ENCODE results near the gene NLGN3. TPM values are rescaled to one million over a fixed set of nuclear protein-coding genes. Genes with fewer than 3 reads are reported as not detected.

NLGN3 gene
- total and polyA plus RNA-seq, 2 experiments from 2014 or later: 0.11 to 0.34 TPM

DNA sequence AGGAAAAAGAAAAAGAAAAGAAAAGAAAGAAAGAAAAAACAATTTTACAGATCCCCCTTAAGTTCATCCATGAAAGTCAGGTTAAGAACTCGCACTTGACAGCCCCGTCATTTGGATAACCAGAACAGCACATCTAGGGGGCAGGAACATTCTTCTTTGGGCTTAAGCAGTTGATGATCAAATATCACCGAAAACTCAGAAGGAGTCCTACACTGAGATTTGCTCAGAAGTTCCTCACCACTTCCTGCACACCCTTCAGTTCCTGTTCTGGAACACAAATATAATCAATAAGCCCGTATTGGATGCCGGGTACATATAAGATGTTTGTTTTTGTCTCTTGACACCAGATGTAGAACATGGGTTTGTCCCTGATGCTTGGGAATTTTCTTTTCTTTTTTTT, 14.7 kb downstream of the NLGN3 start:
- in situ Hi-C loops (cut with MboI): loop anchor here (25.0 kb wide), 1 partner anchor 172 kb away; no protein-coding TSS in a partner anchor
- 56 to 63% methylated on average over 3 to 5 of the region's 5 CpGs for WGBS, 2 experiments (ENCODE audit: low coverage in 1 of 2, low lambda C conversion rate in 2 of 2, missing lambda C conversion rate in 2 of 2)
- no peak for TF ChIP-seq EZH2phosphoT487 (IDR thresholded peaks at IDR 0.05; ENCODE audit: insufficient read depth, low read depth)
- no peak for TF ChIP-seq EZH2 (IDR thresholded peaks at IDR 0.05; ENCODE audit: insufficient read depth, poor library complexity, severe bottlenecking)

DNA sequence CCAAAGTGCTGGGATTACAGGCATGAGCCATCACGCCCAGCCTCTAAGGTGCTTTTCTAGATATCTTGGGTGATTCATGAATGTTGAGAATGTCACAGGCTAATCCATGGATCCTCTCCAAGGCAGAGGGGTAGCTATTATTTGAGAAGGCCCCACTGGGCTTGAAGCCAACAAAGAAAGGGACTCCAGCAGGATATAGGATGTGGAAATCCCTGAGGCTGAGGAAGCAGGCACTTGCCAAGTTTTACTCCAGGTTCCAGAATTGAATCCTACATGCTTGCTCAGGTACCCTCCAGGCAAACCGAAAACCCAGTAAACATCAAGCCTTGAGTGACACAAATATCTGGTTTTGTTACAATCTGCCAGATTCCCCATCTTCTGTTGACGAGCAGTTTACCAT, 15.8 kb downstream of the NLGN3 start:
- no peak overlapping the region for H3K27ac ChIP-seq
- no peaks in the 10 kb centered on the region for H3K27me3 ChIP-seq (replicated peaks; ENCODE audit: insufficient read depth)
- H3K9ac ChIP-seq: no peak overlapping the region
- H3K9me3 ChIP-seq (ENCODE audit: low read depth): no peaks in the 10 kb centered on the region
- in situ Hi-C loops (cut with MboI): loop anchor here (25.0 kb wide), 1 partner anchor 173 kb away; no protein-coding TSS in a partner anchor
- TF ChIP-seq EZH2 (IDR thresholded peaks at IDR 0.05; ENCODE audit: insufficient read depth, poor library complexity, severe bottlenecking): no peak
- no peak for TF ChIP-seq EZH2phosphoT487 (IDR thresholded peaks at IDR 0.05; ENCODE audit: insufficient read depth, low read depth)
- no peaks in the 10 kb centered on the region for H3K79me2 ChIP-seq (ENCODE audit: insufficient read depth)
- no peak overlapping the region for H3K4me3 ChIP-seq
- 58 to 73% methylated on average over 2 to 3 of the region's 3 CpGs for WGBS, 2 experiments (ENCODE audit: low coverage in 1 of 2, low lambda C conversion rate in 2 of 2, missing lambda C conversion rate in 2 of 2)
- no peaks in the 10 kb centered on the region for H3F3A ChIP-seq (ENCODE audit: insufficient read depth)
- H3K4me1 ChIP-seq (ENCODE audit: insufficient read depth): no peaks in the 10 kb centered on the region
- H4K20me1 ChIP-seq (ENCODE audit: insufficient read depth): no peaks in the 10 kb centered on the region
- no peaks in the 10 kb centered on the region for H3K36me3 ChIP-seq (ENCODE audit: low read depth)
- no peaks in the 10 kb centered on the region for H3K9me2 ChIP-seq (ENCODE audit: insufficient read depth)
- DNase-seq: no peak
- H3K4me2 ChIP-seq (ENCODE audit: unreplicated experiment): no peak overlapping the region
- H2AFZ ChIP-seq: no peak overlapping the region

More for the DNA sequence above, 14.7 kb downstream of the NLGN3 start:
- H3K9me3 ChIP-seq (ENCODE audit: low read depth): no peaks in the 10 kb centered on the region
- no peak overlapping the region for H3K9ac ChIP-seq
- no peak overlapping the region for H3K4me3 ChIP-seq
- H3F3A ChIP-seq (ENCODE audit: insufficient read depth): no peaks in the 10 kb centered on the region
- no peaks in the 10 kb centered on the region for H4K20me1 ChIP-seq (ENCODE audit: insufficient read depth)
- H3K36me3 ChIP-seq (ENCODE audit: low read depth): no peaks in the 10 kb centered on the region
- no peak for DNase-seq
- H2AFZ ChIP-seq: no peak overlapping the region
- H3K79me2 ChIP-seq (ENCODE audit: insufficient read depth): no peaks in the 10 kb centered on the region
- H3K27me3 ChIP-seq (replicated peaks; ENCODE audit: insufficient read depth): no peaks in the 10 kb centered on the region
- no peaks in the 10 kb centered on the region for H3K4me1 ChIP-seq (ENCODE audit: insufficient read depth)
- H3K27ac ChIP-seq: no peak overlapping the region
- no peak overlapping the region for H3K4me2 ChIP-seq (ENCODE audit: unreplicated experiment)
- H3K9me2 ChIP-seq (ENCODE audit: insufficient read depth): no peaks in the 10 kb centered on the region

DNA sequence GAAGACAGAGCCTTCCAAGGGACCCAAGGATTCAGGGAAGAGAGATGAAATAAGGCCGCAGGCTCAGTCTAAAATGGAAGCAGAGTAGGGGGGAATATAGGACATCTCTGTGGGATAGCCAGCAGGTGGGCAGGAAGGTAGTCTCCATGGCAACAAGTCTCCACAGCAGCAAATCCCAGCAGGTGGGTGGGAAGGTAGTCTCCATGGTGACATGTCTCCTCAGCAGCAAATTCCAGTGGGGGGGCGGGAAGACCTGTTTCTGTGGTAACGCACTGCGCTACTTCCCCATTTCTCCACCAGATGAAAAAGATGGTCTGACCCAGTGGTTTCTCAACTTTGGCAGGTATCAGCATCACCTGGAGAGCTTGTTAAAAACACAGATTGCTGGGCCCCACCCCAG, 18.3 kb downstream of the NLGN3 start:
- 71 to 78% methylated on average over 4 of the region's 4 CpGs for WGBS, 2 experiments (ENCODE audit: low coverage in 1 of 2, low lambda C conversion rate in 2 of 2, missing lambda C conversion rate in 2 of 2)
- in situ Hi-C loops (cut with MboI): loop anchor here (25.0 kb wide), 1 partner anchor 176 kb away; no protein-coding TSS in a partner anchor

DNA sequence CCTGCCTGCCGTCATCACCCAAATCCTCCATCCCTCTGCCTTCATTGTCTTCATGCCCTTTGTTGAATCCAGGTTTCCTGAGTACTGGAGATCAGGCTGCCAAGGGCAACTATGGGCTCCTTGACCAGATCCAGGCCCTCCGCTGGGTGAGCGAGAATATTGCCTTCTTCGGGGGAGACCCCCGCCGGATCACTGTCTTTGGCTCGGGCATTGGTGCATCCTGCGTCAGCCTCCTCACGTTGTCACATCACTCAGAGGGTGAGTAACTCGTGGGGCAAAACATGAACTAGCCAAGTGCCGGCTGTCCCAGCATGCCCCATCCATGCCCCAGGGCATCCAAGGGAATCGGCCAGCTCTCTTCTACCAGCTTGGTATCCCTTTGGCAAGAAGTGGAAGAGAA, 19.4 kb downstream of the NLGN3 start:
- H3K9me3 ChIP-seq (ENCODE audit: low read depth): no peaks in the 10 kb centered on the region
- no peak overlapping the region for H3K9ac ChIP-seq
- H3K4me1 ChIP-seq (ENCODE audit: insufficient read depth): no peaks in the 10 kb centered on the region
- H3K4me3 ChIP-seq: no peak overlapping the region
- DNase-seq: no peak
- TF ChIP-seq EZH2phosphoT487 (IDR thresholded peaks at IDR 0.05; ENCODE audit: insufficient read depth, low read depth): no peak
- no peak for TF ChIP-seq EZH2 (IDR thresholded peaks at IDR 0.05; ENCODE audit: insufficient read depth, poor library complexity, severe bottlenecking)
- no peaks in the 10 kb centered on the region for H3K27me3 ChIP-seq (replicated peaks; ENCODE audit: insufficient read depth)
- H3K9me2 ChIP-seq (ENCODE audit: insufficient read depth): no peaks in the 10 kb centered on the region
- no peak overlapping the region for H2AFZ ChIP-seq
- H3K36me3 ChIP-seq (ENCODE audit: low read depth): no peaks in the 10 kb centered on the region
- no peaks in the 10 kb centered on the region for H4K20me1 ChIP-seq (ENCODE audit: insufficient read depth)
- H3F3A ChIP-seq (ENCODE audit: insufficient read depth): no peaks in the 10 kb centered on the region
- in situ Hi-C loops (cut with MboI): loop anchor here (25.0 kb wide), 1 partner anchor 177 kb away; no protein-coding TSS in a partner anchor
- H3K27ac ChIP-seq: no peak overlapping the region
- no peaks in the 10 kb centered on the region for H3K79me2 ChIP-seq (ENCODE audit: insufficient read depth)
- 89 to 90% methylated on average over 9 to 12 of the region's 12 CpGs for WGBS, 2 experiments (ENCODE audit: low coverage in 1 of 2, low lambda C conversion rate in 2 of 2, missing lambda C conversion rate in 2 of 2)
- no peak overlapping the region for H3K4me2 ChIP-seq (ENCODE audit: unreplicated experiment)

More for the DNA sequence above, 18.3 kb downstream of the NLGN3 start:
- Histone ChIP-seq H3K36me3 (ENCODE audit: low read depth) (no peaks in the 10 kb centered on the region), H3K4me3 (no peak overlapping the region), H2AFZ (no peak overlapping the region), H3K4me2 (ENCODE audit: unreplicated experiment) (no peak overlapping the region), H3K79me2 (ENCODE audit: insufficient read depth) (no peaks in the 10 kb centered on the region), H3K27ac (no peak overlapping the region), H3K9me3 (ENCODE audit: low read depth) (no peaks in the 10 kb centered on the region), H3K27me3 (replicated peaks; ENCODE audit: insufficient read depth) (no peaks in the 10 kb centered on the region), H3K4me1 (ENCODE audit: insufficient read depth) (no peaks in the 10 kb centered on the region), H3F3A (ENCODE audit: insufficient read depth) (no peaks in the 10 kb centered on the region), H3K9ac (no peak overlapping the region), H3K9me2 (ENCODE audit: insufficient read depth) (no peaks in the 10 kb centered on the region), H4K20me1 (ENCODE audit: insufficient read depth) (no peaks in the 10 kb centered on the region)
- TF ChIP-seq EZH2phosphoT487 (IDR thresholded peaks at IDR 0.05; ENCODE audit: insufficient read depth, low read depth) (no peak), EZH2 (IDR thresholded peaks at IDR 0.05; ENCODE audit: insufficient read depth, poor library complexity, severe bottlenecking) (no peak)
- no peak for DNase-seq
